ENCODE results near the gene PCGF1. TPM values are rescaled to one million over a fixed set of nuclear protein-coding genes. Genes with fewer than 3 reads are reported as not detected.

Gene PCGF1
- total and polyA plus RNA-seq, 2 experiments from 2014 or later = 24.1 to 24.8 TPM

GRCh38 chr2:74482801-74483674 lies 24.5 kb downstream of the PCGF1 start, which contains the start of the genes CCDC142 and TTC31:
TSS of gene CCDC142 (minus strand) at chr2:74482998. CDS start at chr2:74482837, 161 bp downstream.
TSS of gene TTC31 (plus strand) at chr2:74483081. CDS start at chr2:74483096, 15 bp downstream.
- Histone ChIP-seq H4K20me1 (ENCODE audit: insufficient read depth) (no peaks in the 10 kb centered on the region), H3K4me2 (ENCODE audit: unreplicated experiment) (peak within 1 kb of the TSS; percentile 97), H2AFZ (peak within 1 kb of the TSS; percentile 96), H3K27ac (peak within 1 kb of the TSS; percentile 62), H3K9me2 (ENCODE audit: insufficient read depth) (no peaks in the 10 kb centered on the region), H3K36me3 (ENCODE audit: low read depth) (peaks cover 5% of the 10 kb centered on the region; the same call in 1 of the 2 replicates), H3K4me1 (ENCODE audit: insufficient read depth) (peaks cover 25% of the 10 kb centered on the region), H3K27me3 (replicated peaks; ENCODE audit: insufficient read depth) (no peaks in the 10 kb centered on the region), H3K79me2 (ENCODE audit: insufficient read depth) (peaks cover 87% of the 10 kb centered on the region), H3F3A (ENCODE audit: insufficient read depth) (peaks cover 13% of the 10 kb centered on the region), H3K4me3 (peak within 1 kb of the TSS; percentile 99), H3K9ac (peak within 1 kb of the TSS; percentile 85), H3K9me3 (ENCODE audit: low read depth) (no peaks in the 10 kb centered on the region)
- no peak for TF ChIP-seq EZH2phosphoT487 (IDR thresholded peaks at IDR 0.05; ENCODE audit: insufficient read depth, low read depth)
- no peak for TF ChIP-seq EZH2 (IDR thresholded peaks at IDR 0.05; ENCODE audit: insufficient read depth, poor library complexity, severe bottlenecking)
- 0 to 1% methylated on average over 41 to 50 of the region's 50 CpGs for WGBS, 2 experiments (ENCODE audit: low coverage in 1 of 2, low lambda C conversion rate in 2 of 2, missing lambda C conversion rate in 2 of 2)
- peak; percentile 98 for DNase-seq
- in situ Hi-C loops (cut with MboI) = no loop called here

GRCh38 chr2:74481961-74482800 lies 25.3 kb downstream of the PCGF1 start:
- in situ Hi-C loops (cut with MboI) = no loop called here
- peaks cover 93% of the 10 kb centered on the region for H3K79me2 ChIP-seq (ENCODE audit: insufficient read depth)
- H3K4me3 ChIP-seq = peak overlapping the region; percentile 99

DNA sequence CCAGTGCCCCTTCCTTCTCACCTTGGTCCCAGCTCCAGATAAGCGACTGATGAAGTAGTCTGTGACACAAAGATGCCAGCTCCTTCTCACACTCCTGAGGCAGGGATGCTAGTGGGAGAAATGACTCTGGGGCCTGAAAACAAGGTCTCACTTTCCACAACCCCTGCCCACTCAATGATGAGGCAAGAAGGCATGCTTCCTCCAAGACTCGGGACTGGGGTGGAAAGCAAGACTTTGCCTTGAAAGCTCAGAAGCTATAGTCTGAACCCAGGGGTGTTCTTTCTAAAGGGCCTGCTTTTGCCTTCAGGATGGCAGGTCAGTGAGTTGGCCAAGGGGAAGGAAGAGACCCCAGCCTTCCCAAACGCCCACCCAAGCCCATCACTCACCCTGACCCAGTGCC lies 26.1 kb downstream of the PCGF1 start:
- no peaks in the 10 kb centered on the region for H3K9me3 ChIP-seq (ENCODE audit: low read depth)
- H3K36me3 ChIP-seq (ENCODE audit: low read depth) = peaks cover 15% of the 10 kb centered on the region; the same call in 1 of the 2 replicates
- H4K20me1 ChIP-seq (ENCODE audit: insufficient read depth) = no peaks in the 10 kb centered on the region
- H3K79me2 ChIP-seq (ENCODE audit: insufficient read depth) = peaks cover 88% of the 10 kb centered on the region
- H3K4me1 ChIP-seq (ENCODE audit: insufficient read depth) = peaks cover 20% of the 10 kb centered on the region
- peak overlapping the region; percentile 96 for H2AFZ ChIP-seq
- H3K4me2 ChIP-seq (ENCODE audit: unreplicated experiment) = peak overlapping the region; percentile 97
- in situ Hi-C loops (cut with MboI) = no loop called here
- H3K4me3 ChIP-seq = peak overlapping the region; percentile 99
- H3K9me2 ChIP-seq (ENCODE audit: insufficient read depth) = no peaks in the 10 kb centered on the region
- 0 out of 2 replicates have a peak, but pooled peaks cover 5% of the 10 kb centered on the region for H3F3A ChIP-seq (ENCODE audit: insufficient read depth)
- DNase-seq = peak; percentile 56
- no peaks in the 10 kb centered on the region for H3K27me3 ChIP-seq (replicated peaks; ENCODE audit: insufficient read depth)
- H3K9ac ChIP-seq = peak overlapping the region; percentile 85
- TF ChIP-seq EZH2 (IDR thresholded peaks at IDR 0.05; ENCODE audit: insufficient read depth, poor library complexity, severe bottlenecking) (no peak), EZH2phosphoT487 (IDR thresholded peaks at IDR 0.05; ENCODE audit: insufficient read depth, low read depth) (no peak)
- 47 to 50% methylated on average over 3 of the region's 3 CpGs for WGBS, 2 experiments (ENCODE audit: low coverage in 1 of 2, low lambda C conversion rate in 2 of 2, missing lambda C conversion rate in 2 of 2)
- H3K27ac ChIP-seq = peak overlapping the region; percentile 62; the same call in 1 of the 2 replicates

More at GRCh38 chr2:74481961-74482800, 25.3 kb downstream of the PCGF1 start:
- 2 to 3% methylated on average over 50 to 76 of the region's 80 CpGs for WGBS, 2 experiments (ENCODE audit: low coverage in 1 of 2, low lambda C conversion rate in 2 of 2, missing lambda C conversion rate in 2 of 2)
- Histone ChIP-seq H3K4me2 (ENCODE audit: unreplicated experiment) (peak overlapping the region; percentile 97), H3K36me3 (ENCODE audit: low read depth) (peaks cover 9% of the 10 kb centered on the region; the same call in 1 of the 2 replicates), H2AFZ (peak overlapping the region; percentile 96), H3K9ac (peak overlapping the region; percentile 85), H3K27me3 (replicated peaks; ENCODE audit: insufficient read depth) (no peaks in the 10 kb centered on the region), H3K27ac (peak overlapping the region; percentile 62), H3K4me1 (ENCODE audit: insufficient read depth) (peaks cover 20% of the 10 kb centered on the region), H3K9me2 (ENCODE audit: insufficient read depth) (no peaks in the 10 kb centered on the region), H3F3A (ENCODE audit: insufficient read depth) (0 out of 2 replicates have a peak, but pooled peaks cover 9% of the 10 kb centered on the region), H4K20me1 (ENCODE audit: insufficient read depth) (no peaks in the 10 kb centered on the region), H3K9me3 (ENCODE audit: low read depth) (no peaks in the 10 kb centered on the region)
- DNase-seq = peak; percentile 70
- no peak for TF ChIP-seq EZH2phosphoT487 (IDR thresholded peaks at IDR 0.05; ENCODE audit: insufficient read depth, low read depth)
- no peak for TF ChIP-seq EZH2 (IDR thresholded peaks at IDR 0.05; ENCODE audit: insufficient read depth, poor library complexity, severe bottlenecking)

- H3K4me1 ChIP-seq (ENCODE audit: insufficient read depth) = peaks cover 15% of the 10 kb centered on the region
- H2AFZ ChIP-seq = no peak overlapping the region
- H3K4me3 ChIP-seq = no peak overlapping the region
- H3K36me3 ChIP-seq (ENCODE audit: low read depth) = peaks cover 15% of the 10 kb centered on the region; the same call in 1 of the 2 replicates
- no peaks in the 10 kb centered on the region for H3K27me3 ChIP-seq (replicated peaks; ENCODE audit: insufficient read depth)
- H4K20me1 ChIP-seq (ENCODE audit: insufficient read depth) = no peaks in the 10 kb centered on the region
- WGBS, 2 experiments (ENCODE audit: low coverage in 1 of 2, low lambda C conversion rate in 2 of 2, missing lambda C conversion rate in 2 of 2) = 96% methylated on average over 5 of the region's 5 CpGs
- H3K9ac ChIP-seq = no peak overlapping the region
- TF ChIP-seq EZH2phosphoT487 (IDR thresholded peaks at IDR 0.05; ENCODE audit: insufficient read depth, low read depth) (no peak), EZH2 (IDR thresholded peaks at IDR 0.05; ENCODE audit: insufficient read depth, poor library complexity, severe bottlenecking) (no peak)
- no peak for DNase-seq
- H3F3A ChIP-seq (ENCODE audit: insufficient read depth) = peaks cover 28% of the 10 kb centered on the region
- H3K9me3 ChIP-seq (ENCODE audit: low read depth) = no peaks in the 10 kb centered on the region
- peaks cover 40% of the 10 kb centered on the region for H3K79me2 ChIP-seq (ENCODE audit: insufficient read depth)
- no peak overlapping the region for H3K4me2 ChIP-seq (ENCODE audit: unreplicated experiment)
- no peaks in the 10 kb centered on the region for H3K9me2 ChIP-seq (ENCODE audit: insufficient read depth)
- in situ Hi-C loops (cut with MboI) = no loop called here
- no peak overlapping the region for H3K27ac ChIP-seq
These were observed 32.6 kb downstream of the PCGF1 start for GRCh38 chr2:74474899-74475298.
